ENCODE results near the gene TRABD2B. TPM values are rescaled to one million over a fixed set of nuclear protein-coding genes. Genes with fewer than 3 reads are reported as not detected.

The TRABD2B gene
- total RNA-seq, 2 experiments from 2014 or later, result not detected

- Mint-ChIP-seq H3K27me3 (peaks cover 3% of the 10 kb centered on the region), H3K36me3 (no peaks in the 10 kb centered on the region), H3K4me1 (no peaks in the 10 kb centered on the region), H3K9me3 (no peaks in the 10 kb centered on the region), H3K4me3 (no peak overlapping the region), H3K27ac (no peak overlapping the region)
- DNase-seq (no peak), ATAC-seq (ENCODE audit: low read depth) (no peak)
- POLR2A ChIA-PET, result no interaction called here
Observed at GRCh38 chr1:48028218-48029069, 31.3 kb upstream of the TRABD2B start.

GRCh38 chr1:48027533-48027835 is 30.3 kb upstream of the TRABD2B start:
- POLR2A ChIA-PET, result no interaction called here
- Mint-ChIP-seq H3K27ac (no peak overlapping the region), H3K4me1 (no peaks in the 10 kb centered on the region), H3K4me3 (no peak overlapping the region), H3K27me3 (peaks cover 3% of the 10 kb centered on the region), H3K9me3 (no peaks in the 10 kb centered on the region), H3K36me3 (no peaks in the 10 kb centered on the region)
- no peak for DNase-seq
- ATAC-seq (ENCODE audit: low read depth), result no peak

GRCh38 chr1:48026701-48027532 is 29.7 kb upstream of the TRABD2B start:
- ATAC-seq (ENCODE audit: low read depth) (no peak), DNase-seq (no peak)
- POLR2A ChIA-PET, result no interaction called here
- Mint-ChIP-seq H3K4me1 (no peaks in the 10 kb centered on the region), H3K27ac (no peak overlapping the region), H3K27me3 (peaks cover 4% of the 10 kb centered on the region), H3K36me3 (no peaks in the 10 kb centered on the region), H3K9me3 (no peaks in the 10 kb centered on the region), H3K4me3 (no peak overlapping the region)

- no peak overlapping the region for H3K4me3 Mint-ChIP-seq
- no peaks in the 10 kb centered on the region for H3K9me3 Mint-ChIP-seq
- H3K27ac Mint-ChIP-seq, result no peak overlapping the region
- no peaks in the 10 kb centered on the region for H3K36me3 Mint-ChIP-seq
- H3K4me1 Mint-ChIP-seq, result no peaks in the 10 kb centered on the region
- peaks cover 4% of the 10 kb centered on the region for H3K27me3 Mint-ChIP-seq
- no peak for ATAC-seq (ENCODE audit: low read depth)
- no peak for DNase-seq
- POLR2A ChIA-PET, result no interaction called here
Observed at GRCh38 chr1:48026275-48026674, 29.1 kb upstream of the TRABD2B start.

- Mint-ChIP-seq H3K27me3 (peaks cover 4% of the 10 kb centered on the region), H3K4me1 (no peaks in the 10 kb centered on the region), H3K27ac (no peak overlapping the region), H3K36me3 (no peaks in the 10 kb centered on the region), H3K9me3 (no peaks in the 10 kb centered on the region), H3K4me3 (no peak overlapping the region)
- DNase-seq (no peak), ATAC-seq (ENCODE audit: low read depth) (no peak)
- POLR2A ChIA-PET, result no interaction called here
Observed at GRCh38 chr1:48025076-48025475, 27.9 kb upstream of the TRABD2B start.

GRCh38 chr1:48023488-48023887 is 26.3 kb upstream of the TRABD2B start:
- ATAC-seq (ENCODE audit: low read depth) (no peak), DNase-seq (no peak)
- H3K9me3 Mint-ChIP-seq, result no peaks in the 10 kb centered on the region
- H3K27me3 Mint-ChIP-seq, result peaks cover 8% of the 10 kb centered on the region
- no peak overlapping the region for H3K4me3 Mint-ChIP-seq
- no peaks in the 10 kb centered on the region for H3K36me3 Mint-ChIP-seq
- H3K27ac Mint-ChIP-seq, result no peak overlapping the region
- H3K4me1 Mint-ChIP-seq, result no peaks in the 10 kb centered on the region
- POLR2A ChIA-PET, result no interaction called here

- DNase-seq (no peak), ATAC-seq (ENCODE audit: low read depth) (no peak)
- Mint-ChIP-seq H3K9me3 (no peaks in the 10 kb centered on the region), H3K27me3 (peaks cover 13% of the 10 kb centered on the region), H3K4me3 (no peak overlapping the region), H3K36me3 (no peaks in the 10 kb centered on the region), H3K27ac (no peak overlapping the region), H3K4me1 (no peaks in the 10 kb centered on the region)
- POLR2A ChIA-PET, result no interaction called here
Observed at GRCh38 chr1:48022306-48022705, 25.1 kb upstream of the TRABD2B start.

- H3K27me3 Mint-ChIP-seq, result peaks cover 16% of the 10 kb centered on the region
- POLR2A ChIA-PET, result no interaction called here
- ATAC-seq (ENCODE audit: low read depth) (no peak), DNase-seq (no peak)
- H3K36me3 Mint-ChIP-seq, result no peaks in the 10 kb centered on the region
- no peaks in the 10 kb centered on the region for H3K9me3 Mint-ChIP-seq
- no peak overlapping the region for H3K27ac Mint-ChIP-seq
- H3K4me1 Mint-ChIP-seq, result no peaks in the 10 kb centered on the region
- H3K4me3 Mint-ChIP-seq, result no peak overlapping the region
Observed at GRCh38 chr1:48021792-48022191, 24.6 kb upstream of the TRABD2B start.

GRCh38 chr1:48019714-48020315 is 22.6 kb upstream of the TRABD2B start:
- Mint-ChIP-seq H3K4me3 (no peak overlapping the region), H3K27ac (no peak overlapping the region), H3K27me3 (peaks cover 20% of the 10 kb centered on the region), H3K9me3 (no peaks in the 10 kb centered on the region), H3K36me3 (no peaks in the 10 kb centered on the region), H3K4me1 (no peaks in the 10 kb centered on the region)
- DNase-seq, result no peak
- POLR2A ChIA-PET, result no interaction called here
- ATAC-seq (ENCODE audit: low read depth), result no peak

- Mint-ChIP-seq H3K9me3 (no peaks in the 10 kb centered on the region), H3K4me3 (no peak overlapping the region), H3K4me1 (no peaks in the 10 kb centered on the region), H3K27me3 (peaks cover 28% of the 10 kb centered on the region), H3K36me3 (no peaks in the 10 kb centered on the region), H3K27ac (no peak overlapping the region)
- DNase-seq (no peak), ATAC-seq (ENCODE audit: low read depth) (no peak)
- POLR2A ChIA-PET, result no interaction called here
Observed at GRCh38 chr1:48018799-48019198, 21.6 kb upstream of the TRABD2B start.

GRCh38 chr1:48017716-48018115 is 20.5 kb upstream of the TRABD2B start:
- DNase-seq (no peak), ATAC-seq (ENCODE audit: low read depth) (no peak)
- H3K4me1 Mint-ChIP-seq, result no peaks in the 10 kb centered on the region
- no peak overlapping the region for H3K4me3 Mint-ChIP-seq
- POLR2A ChIA-PET, result no interaction called here
- H3K9me3 Mint-ChIP-seq, result no peaks in the 10 kb centered on the region
- H3K27me3 Mint-ChIP-seq, result peaks cover 38% of the 10 kb centered on the region
- H3K27ac Mint-ChIP-seq, result no peak overlapping the region
- H3K36me3 Mint-ChIP-seq, result no peaks in the 10 kb centered on the region

- H3K27ac Mint-ChIP-seq, result no peak overlapping the region
- POLR2A ChIA-PET, result no interaction called here
- no peak for DNase-seq
- ATAC-seq (ENCODE audit: low read depth), result no peak
- H3K4me3 Mint-ChIP-seq, result no peak overlapping the region
- peaks cover 46% of the 10 kb centered on the region for H3K27me3 Mint-ChIP-seq
- no peaks in the 10 kb centered on the region for H3K4me1 Mint-ChIP-seq
- no peaks in the 10 kb centered on the region for H3K36me3 Mint-ChIP-seq
- H3K9me3 Mint-ChIP-seq, result no peaks in the 10 kb centered on the region
Observed at GRCh38 chr1:48016515-48016914, 19.3 kb upstream of the TRABD2B start.

GRCh38 chr1:48013270-48013669 is 16.1 kb upstream of the TRABD2B start:
- Mint-ChIP-seq H3K27ac (no peak overlapping the region), H3K9me3 (no peaks in the 10 kb centered on the region), H3K4me3 (no peak overlapping the region), H3K36me3 (peaks cover 1% of the 10 kb centered on the region), H3K4me1 (no peaks in the 10 kb centered on the region), H3K27me3 (peaks cover 48% of the 10 kb centered on the region)
- POLR2A ChIA-PET, result no interaction called here
- ATAC-seq (ENCODE audit: low read depth) (no peak), DNase-seq (no peak)

GRCh38 chr1:48007047-48007446 is 9.9 kb upstream of the TRABD2B start:
- H3K4me1 Mint-ChIP-seq, result no peaks in the 10 kb centered on the region
- peaks cover 1% of the 10 kb centered on the region for H3K36me3 Mint-ChIP-seq
- ATAC-seq (ENCODE audit: low read depth) (no peak), DNase-seq (no peak)
- POLR2A ChIA-PET, result no interaction called here
- H3K27ac Mint-ChIP-seq, result no peak overlapping the region
- peaks cover 10% of the 10 kb centered on the region for H3K27me3 Mint-ChIP-seq
- H3K4me3 Mint-ChIP-seq, result no peak overlapping the region
- no peaks in the 10 kb centered on the region for H3K9me3 Mint-ChIP-seq

All from activated naive CD8-positive, alpha-beta T cell treated with anti-CD3 and anti-CD28 coated beads, Interleukin-2, amount 10 ng/mL, durations not matched to agents 7 days and 5 days (primary cell).